Mononuclear cell (primary cell): ENCODE data around the gene MORN3. TPM values are rescaled to one million over a fixed set of nuclear protein-coding genes. Genes with fewer than 3 reads are reported as not detected.
"Not testable (repeated sequence)": the region's sequence is repeated elsewhere in the genome, so short reads cannot be mapped to it uniquely, and the experiment has no call there.

Source experiments
- H3K27me3 ChIP-seq: 2 replicates; pipeline ENCODE4 v1.6.0; 2011; ENCODE audit warnings: low read length, control low read depth; ENCODE audit not compliant: insufficient read depth
- H3K4me1 ChIP-seq: 2 replicates; pipeline ENCODE4 v1.5.1; 2011; ENCODE audit warnings: mild to moderate bottlenecking, low read length, control low read depth; ENCODE audit not compliant: insufficient read depth
- H3K4me3 ChIP-seq: 2 replicates; pipeline ENCODE4 v1.5.1; 2011; ENCODE audit warnings: mild to moderate bottlenecking, low read length, moderate library complexity
- H3K9me3 ChIP-seq: 2 replicates; pipeline ENCODE4 v1.5.1; 2011; ENCODE audit warnings: low read depth, mild to moderate bottlenecking, control low read depth, low read length
- total RNA-seq: library from RNA; depleted of rRNA; stranded (reverse); fragments of >200 nt; gene quantifications from one replicate; pipeline ENCODE4 v1.2.3, GENCODE V29; 2012

The MORN3 gene
- total RNA-seq, 1 donor, result 3.6 TPM

DNA sequence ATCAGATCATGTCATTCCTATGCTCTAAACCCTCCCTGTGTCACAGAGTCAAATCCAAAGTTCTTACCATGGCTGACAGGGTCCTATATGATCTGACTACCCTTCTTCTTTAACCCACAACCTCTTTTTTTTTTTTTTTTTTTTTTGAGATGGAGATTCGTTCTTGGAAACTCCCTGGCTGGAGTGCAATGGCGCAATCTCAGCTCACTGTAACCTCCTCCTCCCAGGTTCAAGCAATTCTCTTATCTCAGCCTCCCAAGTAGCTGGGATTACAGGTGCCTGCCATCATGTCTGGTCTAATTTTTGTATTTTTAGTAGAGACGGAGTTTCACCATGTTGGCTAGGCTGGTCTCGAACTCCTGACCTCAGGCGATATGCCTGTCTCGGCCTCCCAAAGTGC lies 2.6 kb downstream of the MORN3 start:
- H3K27me3 ChIP-seq, H3K9me3 ChIP-seq, H3K4me3 ChIP-seq: not testable (repeated sequence)
- H3K4me1 ChIP-seq, result peaks cover 68% of the 10 kb centered on the region

DNA sequence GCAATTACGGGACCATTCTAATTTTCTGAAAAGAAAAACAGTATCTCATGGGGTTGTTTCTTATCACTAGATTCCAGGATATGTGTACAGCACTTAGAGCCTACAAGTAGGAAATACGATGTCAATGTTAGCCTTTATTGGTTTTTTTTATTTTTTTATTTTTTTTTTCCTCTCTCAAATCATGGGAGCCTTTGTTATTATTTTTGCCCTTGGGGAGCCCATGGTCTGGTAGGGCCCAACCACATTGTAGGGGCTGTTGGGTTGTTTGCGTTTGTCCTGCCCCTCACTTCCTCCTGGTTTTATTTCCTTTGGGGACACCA lies 5.9 kb downstream of the MORN3 start:
- peak overlapping the region; percentile 69 for H3K4me3 ChIP-seq
- H3K27me3 ChIP-seq, result no peaks in the 10 kb centered on the region
- H3K4me1 ChIP-seq, result peaks cover 89% of the 10 kb centered on the region
- no peaks in the 10 kb centered on the region for H3K9me3 ChIP-seq

GRCh38 chr12:121661353-121662105 lies 7.9 kb downstream of the MORN3 start:
- not testable (repeated sequence) for H3K27me3 ChIP-seq, H3K4me3 ChIP-seq, H3K9me3 ChIP-seq
- H3K4me1 ChIP-seq, result peaks cover 96% of the 10 kb centered on the region

DNA sequence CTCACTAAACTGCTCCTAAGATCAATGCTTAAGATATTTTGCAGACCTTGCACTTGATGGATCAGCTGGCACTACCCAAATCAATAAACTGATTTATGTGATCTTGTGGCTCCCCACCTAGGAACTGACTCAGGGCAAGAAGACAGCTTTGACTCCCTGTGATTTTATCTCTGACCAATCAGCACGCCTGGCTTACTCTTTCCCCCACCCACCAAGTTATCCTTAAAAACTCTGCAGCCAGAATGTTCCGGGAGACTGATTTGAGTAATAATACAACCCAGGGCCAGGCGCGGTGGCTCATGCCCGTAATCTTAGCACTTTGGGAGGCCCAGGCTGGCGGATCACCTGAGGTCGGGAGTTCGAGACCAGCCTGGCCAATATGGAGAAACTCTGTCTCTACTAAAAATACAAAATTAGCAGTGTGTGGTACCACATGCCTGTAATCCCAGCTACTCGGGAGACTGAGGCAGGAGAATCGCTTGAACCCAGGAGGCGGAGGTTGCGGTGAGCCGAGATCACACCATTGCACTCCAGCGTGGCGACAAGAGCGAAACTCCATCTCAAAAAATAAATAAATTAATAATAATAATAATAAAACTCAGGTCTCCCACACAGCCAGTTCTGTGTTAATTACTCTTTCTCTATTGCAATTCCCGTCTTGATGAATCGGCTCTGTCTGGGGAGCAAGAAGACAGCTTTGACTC lies 12.0 kb downstream of the MORN3 start:
- Histone ChIP-seq H3K4me1 (peaks cover 70% of the 10 kb centered on the region), H3K4me3 (no peak overlapping the region), H3K27me3 (no peaks in the 10 kb centered on the region), H3K9me3 (no peaks in the 10 kb centered on the region)

DNA sequence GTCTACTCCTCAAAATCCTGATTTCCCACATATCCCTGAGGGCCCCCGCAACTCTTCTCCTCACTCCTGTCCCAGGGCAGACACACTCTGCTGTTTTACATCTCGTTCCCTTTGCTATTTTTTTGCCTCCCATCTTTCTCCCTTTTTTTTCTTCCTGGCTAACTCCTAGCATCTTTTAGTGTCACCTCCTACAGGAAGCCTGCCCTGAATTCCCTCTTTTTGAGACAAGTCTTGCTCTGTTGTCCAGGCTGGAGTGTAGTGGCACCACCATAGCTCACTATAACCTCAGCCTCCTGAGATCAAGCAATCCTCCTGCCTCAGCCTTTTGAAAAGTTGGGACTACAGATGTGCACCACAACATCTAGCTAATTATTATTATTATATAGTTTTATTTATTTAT lies 13.3 kb downstream of the MORN3 start:
- H3K4me3 ChIP-seq, result no peak overlapping the region
- no peaks in the 10 kb centered on the region for H3K9me3 ChIP-seq
- no peaks in the 10 kb centered on the region for H3K27me3 ChIP-seq
- peaks cover 57% of the 10 kb centered on the region for H3K4me1 ChIP-seq

DNA sequence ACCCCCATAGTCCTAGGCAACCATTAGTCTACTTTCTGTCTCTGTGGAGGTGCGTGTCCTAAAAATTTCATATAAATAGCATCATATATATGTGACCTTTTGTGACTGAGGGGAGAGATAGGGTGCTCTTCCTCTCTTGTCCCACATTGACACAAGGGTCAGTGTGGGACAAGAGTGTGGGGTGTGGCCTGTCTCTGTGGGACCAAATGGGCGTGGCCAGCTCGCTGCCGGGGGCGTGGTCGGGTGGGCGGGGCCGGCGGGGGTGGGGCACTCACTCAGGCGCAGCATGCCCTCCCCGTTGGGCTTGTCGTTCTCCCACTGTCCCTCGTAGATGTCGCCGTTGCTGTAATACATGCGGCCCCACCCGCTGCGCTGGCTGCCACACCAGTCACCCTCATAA lies 15.5 kb downstream of the MORN3 start:
- peaks cover 57% of the 10 kb centered on the region for H3K4me1 ChIP-seq
- no peak overlapping the region for H3K4me3 ChIP-seq
- no peaks in the 10 kb centered on the region for H3K27me3 ChIP-seq
- H3K9me3 ChIP-seq, result no peaks in the 10 kb centered on the region

GRCh38 chr12:121652767-121653497 lies 16.5 kb downstream of the MORN3 start:
- Histone ChIP-seq H3K27me3 (no peaks in the 10 kb centered on the region), H3K4me3 (no peak overlapping the region), H3K4me1 (peaks cover 52% of the 10 kb centered on the region), H3K9me3 (no peaks in the 10 kb centered on the region)

GRCh38 chr12:121651320-121651719 lies 18.1 kb downstream of the MORN3 start:
- Histone ChIP-seq H3K9me3 (no peaks in the 10 kb centered on the region), H3K4me3 (no peak overlapping the region), H3K4me1 (peaks cover 40% of the 10 kb centered on the region), H3K27me3 (no peaks in the 10 kb centered on the region)

GRCh38 chr12:121649819-121650353 lies 19.6 kb downstream of the MORN3 start:
- H3K4me1 ChIP-seq, result peaks cover 40% of the 10 kb centered on the region
- no peak overlapping the region for H3K4me3 ChIP-seq
- no peaks in the 10 kb centered on the region for H3K27me3 ChIP-seq
- no peaks in the 10 kb centered on the region for H3K9me3 ChIP-seq

DNA sequence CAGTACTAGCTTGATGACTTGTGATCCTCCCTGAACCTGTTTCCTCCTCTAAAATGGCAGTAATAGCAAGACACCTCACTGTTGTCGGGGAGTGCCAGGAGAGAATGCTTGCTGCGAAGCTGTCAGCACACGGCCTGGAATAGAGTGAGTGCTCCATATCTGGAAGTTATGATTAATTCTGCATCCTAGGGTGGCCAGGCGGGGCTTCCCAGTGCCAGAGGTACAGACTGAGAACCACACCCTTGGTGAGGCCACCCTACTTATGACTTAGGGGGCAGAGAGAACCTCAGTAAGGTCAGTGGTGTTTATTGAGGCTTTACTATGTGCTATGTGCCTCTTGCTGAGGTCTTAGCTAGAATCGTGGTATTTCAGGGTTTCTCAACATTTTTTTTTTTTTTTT lies 20.1 kb downstream of the MORN3 start:
- H3K4me1 ChIP-seq, result peaks cover 40% of the 10 kb centered on the region
- H3K4me3 ChIP-seq, result no peak overlapping the region
- H3K27me3 ChIP-seq, result no peaks in the 10 kb centered on the region
- no peaks in the 10 kb centered on the region for H3K9me3 ChIP-seq

DNA sequence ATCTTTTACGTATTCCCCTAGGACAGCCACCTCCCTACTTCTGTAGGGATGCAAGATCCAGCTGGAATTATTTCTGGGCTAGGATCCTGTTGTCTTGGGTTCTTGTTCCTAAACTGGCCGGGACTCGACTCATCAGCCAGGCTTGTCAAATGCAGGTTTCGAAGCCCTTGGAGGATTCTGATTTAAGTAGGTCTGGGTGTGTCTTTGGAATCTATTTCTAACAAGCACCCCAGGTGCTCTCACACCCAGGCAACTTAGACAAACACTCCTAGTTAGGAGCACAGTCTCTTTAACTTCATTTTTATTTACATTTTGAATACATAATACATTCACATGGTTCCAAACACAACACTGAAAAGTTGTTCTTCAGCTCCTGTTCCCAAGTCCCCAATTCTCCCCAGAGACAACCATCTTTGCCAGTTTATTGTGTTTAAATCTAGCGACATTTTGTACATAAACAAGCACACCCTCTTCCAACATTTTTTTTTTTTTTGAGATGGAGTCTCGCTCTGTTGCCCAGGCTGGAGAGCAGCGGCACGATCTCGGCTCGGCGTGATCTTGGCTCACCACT lies 20.9 kb downstream of the MORN3 start:
- Histone ChIP-seq H3K4me3 (no peak overlapping the region), H3K27me3 (no peaks in the 10 kb centered on the region), H3K9me3 (no peaks in the 10 kb centered on the region), H3K4me1 (peaks cover 37% of the 10 kb centered on the region)

- no peaks in the 10 kb centered on the region for H3K27me3 ChIP-seq
- H3K9me3 ChIP-seq, result no peaks in the 10 kb centered on the region
- peaks cover 27% of the 10 kb centered on the region for H3K4me1 ChIP-seq
- H3K4me3 ChIP-seq, result no peak overlapping the region
Observed at GRCh38 chr12:121641343-121641630, 28.2 kb downstream of the MORN3 start.

GRCh38 chr12:121638298-121639202 lies 30.9 kb downstream of the MORN3 start:
- no peaks in the 10 kb centered on the region for H3K9me3 ChIP-seq
- no peak overlapping the region for H3K4me3 ChIP-seq
- H3K27me3 ChIP-seq, result no peaks in the 10 kb centered on the region
- peaks cover 44% of the 10 kb centered on the region for H3K4me1 ChIP-seq

GRCh38 chr12:121637231-121637914 lies 32.1 kb downstream of the MORN3 start:
- H3K9me3 ChIP-seq, result no peaks in the 10 kb centered on the region
- H3K4me1 ChIP-seq, result peaks cover 54% of the 10 kb centered on the region
- no peak overlapping the region for H3K4me3 ChIP-seq
- H3K27me3 ChIP-seq, result no peaks in the 10 kb centered on the region
